ENCODE results near the gene ATP13A3.

Gene ATP13A3

DNA sequence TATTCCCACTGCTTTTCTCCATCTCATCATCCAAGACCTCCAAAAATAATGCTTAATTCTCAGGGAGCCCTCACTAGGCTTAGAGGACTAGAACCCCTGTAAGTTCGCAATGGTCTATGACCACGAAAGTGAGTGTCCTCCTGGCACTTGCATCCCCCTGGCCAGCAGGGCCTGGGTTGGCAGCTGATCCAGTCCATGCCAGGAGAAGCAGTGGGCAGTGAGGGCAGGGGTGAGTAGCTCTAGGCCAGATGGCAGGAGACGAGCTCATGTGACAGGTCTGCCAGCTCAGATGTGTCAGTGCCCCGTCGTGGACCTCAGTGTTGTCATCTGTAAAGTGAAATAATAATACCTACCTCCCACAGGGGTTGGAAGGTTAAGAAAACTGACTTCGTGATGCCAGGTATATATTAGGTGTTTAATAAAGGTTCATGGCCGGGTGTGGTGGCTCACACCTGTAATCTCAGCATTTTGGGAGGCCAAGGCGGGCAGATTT is 98.8 kb downstream of the ATP13A3 start:
- no peak for DNase-seq

GRCh38 chr3:194387276-194387675 is 99.5 kb downstream of the ATP13A3 start:
- DNase-seq: no peak

DNA sequence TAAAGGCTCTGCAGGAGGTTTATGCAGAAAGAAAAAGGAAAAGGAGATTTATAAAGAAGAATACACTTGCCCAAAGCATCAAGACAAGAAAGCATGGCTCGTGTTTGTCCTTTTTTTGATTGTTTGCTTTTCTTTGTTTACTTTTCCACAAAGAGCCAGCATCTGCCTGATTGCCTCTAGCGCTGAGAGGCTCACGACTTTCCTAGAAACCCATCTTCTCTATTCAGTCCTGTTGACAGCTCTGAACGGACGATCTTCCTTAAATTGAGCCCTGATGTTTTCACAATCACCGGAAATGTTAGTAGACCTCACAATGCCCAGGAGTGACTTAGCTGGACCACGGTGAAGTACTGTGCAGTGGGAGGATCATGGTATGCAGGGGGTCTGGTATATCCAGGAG is 100.2 kb downstream of the ATP13A3 start:
- no peak for DNase-seq

DNA sequence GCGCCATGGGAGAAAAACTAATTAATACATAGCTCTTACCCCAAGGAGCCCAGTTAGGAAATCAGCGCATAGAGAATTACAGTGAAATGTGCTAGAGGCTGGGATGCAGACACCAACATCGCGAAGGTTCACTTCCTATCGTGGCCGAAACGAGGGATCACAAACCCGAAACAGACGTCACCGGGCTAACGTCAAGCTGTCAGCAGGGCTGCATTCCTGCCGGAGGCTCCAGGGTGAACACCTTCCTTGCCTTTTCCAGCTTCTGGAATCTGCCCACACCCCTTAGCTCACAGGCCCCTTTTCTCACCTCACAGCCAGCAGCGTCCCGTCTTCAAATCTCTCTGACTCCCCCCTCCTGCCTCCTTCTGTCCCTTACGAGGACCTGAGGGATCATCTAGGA is 100.7 kb downstream of the ATP13A3 start:
- no peak for DNase-seq

- DNase-seq: no peak
Observed at GRCh38 chr3:194384569-194385001, 102.2 kb downstream of the ATP13A3 start.

DNA sequence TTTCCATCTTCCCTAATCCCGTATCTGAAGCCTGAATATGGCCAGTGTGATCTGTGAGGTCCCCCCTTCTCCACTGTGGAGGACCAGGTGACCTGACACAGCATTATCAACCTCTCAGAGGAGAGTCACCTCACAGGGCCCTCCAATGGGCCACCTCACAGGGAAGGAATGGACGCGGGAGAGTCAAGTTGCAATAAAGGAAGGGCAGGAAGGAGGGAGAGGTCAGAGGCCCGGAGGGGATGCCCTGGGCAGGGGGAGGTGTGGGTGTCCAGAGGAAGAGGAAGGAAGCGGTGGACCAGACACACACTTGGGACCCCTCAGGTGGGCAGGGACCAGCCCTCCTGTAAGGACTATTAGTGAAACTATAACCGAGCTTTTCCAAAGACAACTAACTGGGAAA is 102.6 kb downstream of the ATP13A3 start:
- no peak for DNase-seq

DNA sequence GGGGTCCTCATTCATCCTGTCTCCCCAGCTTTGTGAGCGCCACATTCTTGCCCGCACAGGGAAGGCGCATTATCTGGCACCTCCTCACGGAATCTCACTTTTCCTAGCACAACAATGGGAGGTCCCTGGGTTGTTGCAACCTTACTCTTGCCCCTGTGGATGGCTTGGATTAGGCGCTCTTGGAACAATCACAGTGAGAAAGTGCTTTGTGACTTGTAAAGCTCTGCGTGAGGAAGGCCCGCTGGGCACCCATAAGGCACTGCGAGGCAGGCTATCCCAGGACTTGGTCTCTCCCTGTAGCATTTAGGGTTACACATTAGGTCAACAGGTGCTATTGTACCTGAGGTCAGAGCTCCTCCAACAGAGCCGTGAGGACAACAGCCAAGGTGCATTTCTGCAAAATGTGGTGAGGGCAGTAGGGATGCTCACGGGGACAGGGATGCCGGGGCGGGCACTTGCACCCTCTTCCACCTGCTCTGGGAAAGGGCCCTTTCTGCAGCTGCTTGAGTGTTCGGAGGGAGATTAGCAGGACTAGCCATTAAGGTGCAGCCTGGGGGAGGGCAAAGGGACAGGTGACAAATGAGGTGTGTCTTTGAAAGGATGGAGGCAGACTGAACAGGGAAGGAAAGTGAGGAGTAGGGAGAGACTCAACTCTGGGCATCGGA is 103.4 kb downstream of the ATP13A3 start:
- DNase-seq: no peak

GRCh38 chr3:194382892-194383223 is 103.9 kb downstream of the ATP13A3 start:
- DNase-seq: no peak

GRCh38 chr3:194382196-194382891 is 104.5 kb downstream of the ATP13A3 start:
- no peak for DNase-seq

DNA sequence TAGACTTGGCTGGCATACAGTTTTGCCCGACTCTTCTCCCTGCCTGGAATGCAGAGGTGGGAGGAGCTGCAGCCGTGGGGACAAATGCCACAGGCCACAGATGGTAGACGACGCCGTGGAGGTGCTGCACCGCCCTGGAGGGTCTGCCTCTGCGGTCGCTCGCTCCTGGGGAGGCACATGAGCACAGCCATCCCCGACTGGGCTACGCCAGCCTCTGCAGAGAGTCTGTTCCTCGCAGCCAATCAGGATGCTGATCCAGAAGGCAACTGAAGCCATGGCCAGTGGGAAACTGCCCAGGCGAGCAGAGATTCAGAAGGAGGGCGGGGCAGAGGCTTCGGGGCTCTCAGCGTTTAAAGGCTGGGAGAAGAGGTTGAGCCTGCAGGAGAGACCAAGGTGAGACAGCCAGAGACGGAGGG is 105.3 kb downstream of the ATP13A3 start:
- DNase-seq: no peak

DNA sequence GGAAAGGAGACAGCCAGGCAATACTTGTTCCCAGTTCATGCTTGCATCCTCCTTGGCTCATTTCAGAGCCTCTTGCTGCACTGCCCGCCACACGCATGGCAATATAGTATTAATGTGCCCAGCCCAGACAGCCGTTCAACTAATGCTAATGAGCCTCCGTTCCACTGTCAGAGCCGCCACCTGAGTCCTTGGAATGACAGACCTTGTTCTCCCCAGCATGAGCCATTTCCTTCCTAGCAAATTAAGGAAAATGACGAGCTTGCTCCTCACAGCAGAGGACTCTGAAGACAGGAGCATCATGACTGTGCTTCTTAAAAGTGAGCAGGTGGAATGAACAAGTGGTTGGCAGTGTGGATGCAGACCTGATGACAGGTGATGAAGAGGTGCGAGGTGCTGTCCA is 106.5 kb downstream of the ATP13A3 start:
- DNase-seq: no peak

DNA sequence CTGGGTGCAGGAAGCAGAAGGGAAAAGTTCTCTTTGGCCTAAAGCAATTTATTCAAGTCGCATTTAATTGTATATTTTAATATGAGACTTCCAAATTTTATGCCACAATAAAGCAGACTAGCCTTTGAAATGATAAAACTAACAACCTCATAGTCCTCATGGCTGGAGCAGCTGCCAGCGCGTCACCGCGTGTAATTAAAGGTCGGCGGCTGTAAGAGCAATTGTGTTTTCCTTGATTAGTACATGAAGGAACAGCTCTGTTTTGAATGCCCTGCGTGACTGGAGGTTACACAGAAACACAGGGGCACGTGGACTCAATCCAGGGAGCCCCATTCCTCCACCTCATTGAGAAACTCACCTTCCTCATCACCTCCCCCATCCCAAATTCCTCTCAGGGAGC is 107.2 kb downstream of the ATP13A3 start:
- DNase-seq: no peak

DNA sequence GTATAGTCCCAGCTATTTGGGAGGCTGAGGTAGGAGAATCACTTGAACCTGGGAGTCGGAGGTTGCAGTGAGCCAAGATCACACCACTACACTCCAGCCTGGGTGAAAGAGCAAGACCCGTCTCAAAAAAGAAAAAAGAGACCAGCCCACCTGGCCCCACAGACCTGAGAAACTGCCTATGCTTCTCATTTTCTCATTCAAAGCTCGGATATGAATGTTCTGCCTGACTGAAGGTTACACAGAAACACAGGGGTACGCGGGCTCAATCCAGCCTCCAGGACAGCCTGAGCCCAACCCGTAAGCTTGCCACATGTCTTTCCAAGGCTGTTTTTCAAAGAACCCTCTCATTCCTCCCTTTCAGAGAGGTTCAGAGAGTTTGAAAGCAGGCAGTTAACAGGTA is 107.6 kb downstream of the ATP13A3 start:
- no peak for DNase-seq

DNA sequence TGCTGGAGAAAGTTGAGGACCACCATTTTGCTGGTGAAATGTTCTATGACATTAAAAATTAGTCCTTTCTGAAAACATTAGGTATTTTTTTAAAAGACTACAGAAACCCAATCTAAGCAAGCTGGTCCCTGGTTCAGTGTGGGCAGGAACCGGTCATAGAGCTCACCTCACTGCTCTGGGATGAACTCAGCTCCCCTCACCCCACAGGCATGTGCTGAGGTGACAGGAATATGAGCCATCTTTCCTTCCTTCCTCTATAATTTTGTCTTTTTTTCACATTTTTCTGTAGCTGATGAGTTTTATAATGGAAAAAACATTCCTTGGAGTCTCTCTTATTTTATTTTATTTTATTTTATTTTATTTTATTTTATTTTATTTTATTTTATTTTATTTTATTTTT is 109.1 kb downstream of the ATP13A3 start:
- DNase-seq: no peak

DNA sequence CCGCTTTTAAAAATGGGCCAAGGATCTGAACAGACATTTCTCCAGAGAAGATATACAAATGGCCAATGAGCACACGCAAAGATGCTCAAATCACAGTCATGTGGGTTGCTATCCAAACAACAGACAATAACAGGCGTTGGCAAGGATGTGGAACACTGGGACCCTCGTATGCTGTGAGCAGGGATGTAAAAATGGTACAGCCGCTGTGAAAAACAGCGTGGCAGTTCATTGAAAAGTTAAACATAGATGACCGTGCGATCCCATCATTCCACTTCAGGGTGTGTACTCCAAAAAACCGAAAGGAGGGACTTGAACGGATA is 110.6 kb downstream of the ATP13A3 start:
- DNase-seq: no peak

- DNase-seq: no peak
Observed at GRCh38 chr3:194375473-194376240, 111.1 kb downstream of the ATP13A3 start.

DNA sequence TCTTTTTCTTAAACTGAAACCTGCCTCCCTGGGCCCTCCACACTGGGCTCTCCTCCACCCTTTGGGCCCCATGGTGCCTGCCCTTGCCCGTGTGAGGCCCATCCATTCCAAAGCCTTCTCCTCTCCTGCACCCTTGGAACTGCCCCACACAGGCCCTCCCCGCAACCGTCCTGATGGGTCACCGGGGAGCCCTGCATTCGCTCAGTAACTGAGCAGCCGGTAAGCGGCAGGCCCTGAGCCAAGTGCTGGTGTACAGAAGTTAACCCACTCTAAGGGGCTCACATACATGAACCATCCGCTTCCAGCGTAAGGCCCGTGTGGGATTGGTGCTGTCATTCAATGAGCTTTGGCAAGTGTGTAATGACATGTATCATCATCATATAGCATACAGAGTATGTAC is 111.9 kb downstream of the ATP13A3 start:
- no peak for DNase-seq

DNA sequence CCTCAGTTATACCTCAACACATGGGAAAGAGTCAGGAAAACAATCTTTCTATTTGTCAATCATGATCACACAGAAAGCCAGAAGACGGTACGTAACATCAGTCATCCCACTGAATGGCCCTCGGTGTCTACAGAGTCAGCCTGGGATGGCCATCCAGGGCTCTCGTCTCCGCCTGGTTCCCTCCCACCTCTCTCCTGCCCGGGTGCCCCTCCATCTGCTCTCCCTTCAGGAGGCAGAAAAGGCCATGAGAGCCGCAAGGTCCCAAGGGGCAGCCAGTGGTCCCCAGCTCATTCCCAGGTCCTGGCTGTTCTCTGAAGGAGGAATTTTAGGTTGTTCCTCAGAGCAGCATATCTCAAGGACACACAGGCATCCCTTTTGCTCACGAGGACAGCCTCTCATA is 112.9 kb downstream of the ATP13A3 start:
- no peak for DNase-seq

GRCh38 chr3:194373028-194373427 is 113.8 kb downstream of the ATP13A3 start:
- no peak for DNase-seq

- no peak for DNase-seq
Observed at GRCh38 chr3:194370753-194371152, 116.0 kb downstream of the ATP13A3 start.

- DNase-seq: no peak
Observed at GRCh38 chr3:194369522-194370279, 117.1 kb downstream of the ATP13A3 start, which contains the start of gene LRRC15. TSS of gene LRRC15 (minus strand) at chr3:194369743. CDS start at chr3:194361043, 8,700 bp downstream.

DNA sequence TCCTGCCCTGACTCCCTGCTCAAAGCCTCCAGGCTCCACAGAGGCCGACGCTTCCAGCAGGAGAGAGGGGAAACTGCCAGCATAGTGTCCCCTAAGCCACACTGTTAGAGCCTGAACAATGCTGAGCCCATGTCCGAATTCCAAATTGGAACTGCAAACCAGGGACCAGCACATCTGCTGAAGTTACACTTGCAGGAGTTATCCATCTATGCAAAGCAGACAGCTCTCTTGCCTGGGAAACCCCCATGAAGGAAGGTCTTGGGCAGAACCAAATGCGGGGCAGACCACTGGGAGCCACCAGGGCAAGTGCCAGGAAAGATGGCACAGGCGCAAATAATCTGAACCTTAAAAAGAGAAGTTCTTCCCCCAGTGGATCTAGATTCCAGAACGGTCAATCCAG is 117.9 kb downstream of the ATP13A3 start:
- DNase-seq: no peak
